ENCODE results near the gene MGAT5.

Gene MGAT5

GRCh38 chr2:134413430-134413829, 159.6 kb downstream of the MGAT5 start:
- TF ChIP-seq CTCF (conservative IDR thresholded peaks at IDR 0.05; ENCODE audit: low read depth, low read length), result no peak
- Histone ChIP-seq H3K27me3 (ENCODE audit: insufficient read depth, low read depth) (no peaks in the 10 kb centered on the region), H2AFZ (ENCODE audit: low read depth) (no peak overlapping the region), H3K36me3 (ENCODE audit: insufficient read depth) (no peaks in the 10 kb centered on the region), H3K4me2 (peak overlapping the region; percentile 13; the same call in 1 of the 2 replicates), H3K4me3 (IDR thresholded peaks at IDR 0.05; ENCODE audit: insufficient read depth, low read depth, low read length) (no peak overlapping the region), H3K4me1 (ENCODE audit: low read depth, poor library complexity, severe bottlenecking) (peaks cover 50% of the 10 kb centered on the region), H4K20me1 (ENCODE audit: insufficient read depth) (no peaks in the 10 kb centered on the region), H3K79me2 (ENCODE audit: insufficient read depth, low read depth) (peaks cover 11% of the 10 kb centered on the region; the same call in 1 of the 2 replicates), H3K27ac (peak overlapping the region; percentile 85; the same call in 1 of the 2 replicates), H3K9ac (no peak overlapping the region)

- no peaks in the 10 kb centered on the region for H3K36me3 ChIP-seq (ENCODE audit: insufficient read depth)
- H3K4me2 ChIP-seq, result no peak overlapping the region
- peaks cover 45% of the 10 kb centered on the region for H3K4me1 ChIP-seq (ENCODE audit: low read depth, poor library complexity, severe bottlenecking)
- peaks cover 9% of the 10 kb centered on the region; the same call in 1 of the 2 replicates for H3K79me2 ChIP-seq (ENCODE audit: insufficient read depth, low read depth)
- H4K20me1 ChIP-seq (ENCODE audit: insufficient read depth), result no peaks in the 10 kb centered on the region
- TF ChIP-seq CTCF (conservative IDR thresholded peaks at IDR 0.05; ENCODE audit: low read depth, low read length), result no peak
- no peak overlapping the region for H3K4me3 ChIP-seq (IDR thresholded peaks at IDR 0.05; ENCODE audit: insufficient read depth, low read depth, low read length)
- no peaks in the 10 kb centered on the region for H3K27me3 ChIP-seq (ENCODE audit: insufficient read depth, low read depth)
- H3K27ac ChIP-seq, result no peak overlapping the region
- no peak overlapping the region for H3K9ac ChIP-seq
- no peak overlapping the region for H2AFZ ChIP-seq (ENCODE audit: low read depth)
These were observed 160.0 kb downstream of the MGAT5 start for GRCh38 chr2:134413912-134414311.

DNA sequence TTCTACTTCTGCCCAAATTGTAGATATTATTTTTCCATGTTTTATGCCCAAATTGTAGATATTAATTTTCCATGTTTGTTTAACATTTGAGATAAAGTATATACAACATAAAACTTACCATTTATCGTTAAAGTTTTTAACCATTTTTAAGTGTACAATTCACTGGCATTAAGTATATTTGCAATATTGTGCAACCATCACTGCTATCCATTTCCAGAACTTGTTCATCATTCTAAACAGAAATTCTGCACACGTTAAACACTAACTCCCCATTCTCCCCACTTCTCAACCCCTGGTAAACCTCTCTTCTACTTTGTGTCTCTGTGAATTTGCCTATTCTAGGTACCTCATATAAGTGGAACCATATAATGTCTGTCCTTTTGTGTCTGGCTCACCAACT, 162.1 kb downstream of the MGAT5 start:
- H3K27ac ChIP-seq, result no peak overlapping the region

GRCh38 chr2:134416637-134417036, 162.8 kb downstream of the MGAT5 start:
- no peak overlapping the region for H3K9ac ChIP-seq
- H3K4me2 ChIP-seq, result no peak overlapping the region
- no peak for TF ChIP-seq CTCF (conservative IDR thresholded peaks at IDR 0.05; ENCODE audit: low read depth, low read length)
- no peak overlapping the region for H2AFZ ChIP-seq (ENCODE audit: low read depth)
- no peak overlapping the region for H3K27ac ChIP-seq
- H3K36me3 ChIP-seq (ENCODE audit: insufficient read depth), result no peaks in the 10 kb centered on the region
- H3K27me3 ChIP-seq (ENCODE audit: insufficient read depth, low read depth), result no peaks in the 10 kb centered on the region
- no peak overlapping the region for H3K4me3 ChIP-seq (IDR thresholded peaks at IDR 0.05; ENCODE audit: insufficient read depth, low read depth, low read length)
- H3K79me2 ChIP-seq (ENCODE audit: insufficient read depth, low read depth), result 0 out of 2 replicates have a peak, but pooled peaks cover 3% of the 10 kb centered on the region
- peaks cover 18% of the 10 kb centered on the region for H3K4me1 ChIP-seq (ENCODE audit: low read depth, poor library complexity, severe bottlenecking)
- no peaks in the 10 kb centered on the region for H4K20me1 ChIP-seq (ENCODE audit: insufficient read depth)

More for the DNA sequence above, 162.1 kb downstream of the MGAT5 start:
- H3K4me3 ChIP-seq (IDR thresholded peaks at IDR 0.05; ENCODE audit: insufficient read depth, low read depth, low read length), result no peak overlapping the region
- no peak for TF ChIP-seq CTCF (conservative IDR thresholded peaks at IDR 0.05; ENCODE audit: low read depth, low read length)
- H2AFZ ChIP-seq (ENCODE audit: low read depth), result no peak overlapping the region
- no peaks in the 10 kb centered on the region for H3K27me3 ChIP-seq (ENCODE audit: insufficient read depth, low read depth)
- H3K4me1 ChIP-seq (ENCODE audit: low read depth, poor library complexity, severe bottlenecking), result peaks cover 24% of the 10 kb centered on the region
- no peak overlapping the region for H3K9ac ChIP-seq
- H3K4me2 ChIP-seq, result no peak overlapping the region
- H3K79me2 ChIP-seq (ENCODE audit: insufficient read depth, low read depth), result 0 out of 2 replicates have a peak, but pooled peaks cover 3% of the 10 kb centered on the region
- H3K36me3 ChIP-seq (ENCODE audit: insufficient read depth), result no peaks in the 10 kb centered on the region
- no peaks in the 10 kb centered on the region for H4K20me1 ChIP-seq (ENCODE audit: insufficient read depth)
